ENCODE data around the gene SRC.

Gene SRC

GRCh38 chr20:37366743-37367142, 20.8 kb downstream of the SRC start:
- no peak for TF ChIP-seq POLR2AphosphoS5 (IDR thresholded peaks at IDR 0.05; ENCODE audit: low read depth, low read length)
- TF ChIP-seq FOXP2 (optimal IDR thresholded peaks at IDR 0.05; ENCODE audit: borderline replicate concordance, extremely low read depth, extremely low read length, insufficient read depth) = no peak
- no peak for TF ChIP-seq REST (IDR thresholded peaks at IDR 0.05; ENCODE audit: insufficient read depth in 1 of 2, low read depth in 2 of 2, low read length in 2 of 2)
- no peak for TF ChIP-seq SIN3A (IDR thresholded peaks at IDR 0.05; ENCODE audit: borderline replicate concordance, insufficient read depth, low read length)
- TF ChIP-seq TAF1 (IDR thresholded peaks at IDR 0.05; ENCODE audit: borderline replicate concordance, insufficient read depth, low read length) = no peak

DNA sequence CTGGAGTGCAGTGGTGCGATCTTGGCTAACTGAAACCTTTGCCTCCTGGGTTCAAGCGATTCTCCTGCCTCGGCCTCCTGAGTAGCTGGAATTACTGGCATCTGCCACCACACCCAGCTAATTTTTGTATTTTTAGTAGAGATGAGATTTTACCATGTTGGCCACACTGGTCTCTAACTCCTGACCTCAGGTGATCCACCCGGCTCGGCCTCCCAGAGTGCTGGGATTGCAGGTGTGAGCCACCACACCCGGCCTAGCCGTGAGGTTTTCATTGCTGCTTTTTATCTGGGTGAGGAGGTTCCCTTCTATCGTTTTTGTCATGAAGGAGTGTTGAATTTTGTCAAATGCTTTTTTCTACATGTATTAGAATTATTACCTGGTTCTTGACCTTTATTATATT, 23.9 kb downstream of the SRC start:
- TF ChIP-seq TAF1 (IDR thresholded peaks at IDR 0.05; ENCODE audit: borderline replicate concordance, insufficient read depth, low read length) = no peak
- TF ChIP-seq FOXP2 (optimal IDR thresholded peaks at IDR 0.05; ENCODE audit: borderline replicate concordance, extremely low read depth, extremely low read length, insufficient read depth) = no peak
- no peak for TF ChIP-seq REST (IDR thresholded peaks at IDR 0.05; ENCODE audit: insufficient read depth in 1 of 2, low read depth in 2 of 2, low read length in 2 of 2)
- no peak for TF ChIP-seq SIN3A (IDR thresholded peaks at IDR 0.05; ENCODE audit: borderline replicate concordance, insufficient read depth, low read length)
- TF ChIP-seq POLR2AphosphoS5 (IDR thresholded peaks at IDR 0.05; ENCODE audit: low read depth, low read length) = no peak

DNA sequence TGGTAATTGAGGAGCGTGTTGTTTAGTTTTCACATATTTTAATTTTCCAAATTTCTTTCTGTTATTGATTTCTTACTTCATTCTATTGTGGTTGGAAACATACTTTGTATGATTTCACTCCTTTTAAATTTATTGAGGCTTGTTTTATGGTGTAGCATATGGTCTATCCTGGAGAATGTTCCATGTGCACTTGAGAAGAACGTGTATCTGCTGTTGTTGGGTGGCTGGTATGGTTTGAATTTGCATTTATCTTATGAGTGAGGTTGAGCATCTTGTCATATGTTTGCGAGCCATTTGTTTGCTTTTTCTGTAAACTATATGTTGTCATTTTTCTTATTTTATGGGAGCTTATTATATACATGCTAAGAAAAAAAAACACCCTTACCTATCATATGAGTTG, 26.5 kb downstream of the SRC start:
- TF ChIP-seq REST (IDR thresholded peaks at IDR 0.05; ENCODE audit: insufficient read depth in 1 of 2, low read depth in 2 of 2, low read length in 2 of 2) (no peak), POLR2AphosphoS5 (IDR thresholded peaks at IDR 0.05; ENCODE audit: low read depth, low read length) (no peak), FOXP2 (optimal IDR thresholded peaks at IDR 0.05; ENCODE audit: borderline replicate concordance, extremely low read depth, extremely low read length, insufficient read depth) (no peak)

- TF ChIP-seq TAF1 (IDR thresholded peaks at IDR 0.05; ENCODE audit: borderline replicate concordance, insufficient read depth, low read length) (no peak), FOXP2 (optimal IDR thresholded peaks at IDR 0.05; ENCODE audit: borderline replicate concordance, extremely low read depth, extremely low read length, insufficient read depth) (no peak), SIN3A (IDR thresholded peaks at IDR 0.05; ENCODE audit: borderline replicate concordance, insufficient read depth, low read length) (no peak), REST (IDR thresholded peaks at IDR 0.05; ENCODE audit: insufficient read depth in 1 of 2, low read depth in 2 of 2, low read length in 2 of 2) (no peak), POLR2AphosphoS5 (IDR thresholded peaks at IDR 0.05; ENCODE audit: low read depth, low read length) (no peak)
These were observed 27.2 kb downstream of the SRC start for GRCh38 chr20:37373020-37373598.

DNA sequence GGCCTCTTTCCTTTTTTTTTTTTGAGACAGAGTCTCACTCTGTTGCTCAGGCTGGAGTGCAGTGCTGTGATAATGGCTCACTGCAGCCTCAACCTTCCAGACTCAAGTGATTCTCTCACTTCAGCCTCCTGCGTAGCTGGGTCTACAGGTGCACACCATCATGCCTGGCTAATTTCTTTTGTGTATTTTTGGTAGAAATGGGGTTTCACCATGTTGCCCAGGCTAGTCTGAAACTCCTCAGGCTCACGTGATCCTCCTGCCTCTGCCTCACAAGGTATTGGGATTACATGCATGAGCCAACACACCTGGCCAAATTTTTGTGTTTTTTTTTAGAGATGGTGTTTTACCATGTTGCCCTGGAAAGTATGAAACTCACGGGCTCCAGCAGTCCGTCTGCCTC, 29.3 kb downstream of the SRC start:
- TF ChIP-seq REST (IDR thresholded peaks at IDR 0.05; ENCODE audit: insufficient read depth in 1 of 2, low read depth in 2 of 2, low read length in 2 of 2) (no peak), POLR2AphosphoS5 (IDR thresholded peaks at IDR 0.05; ENCODE audit: low read depth, low read length) (no peak), FOXP2 (optimal IDR thresholded peaks at IDR 0.05; ENCODE audit: borderline replicate concordance, extremely low read depth, extremely low read length, insufficient read depth) (no peak), TAF1 (IDR thresholded peaks at IDR 0.05; ENCODE audit: borderline replicate concordance, insufficient read depth, low read length) (no peak), SIN3A (IDR thresholded peaks at IDR 0.05; ENCODE audit: borderline replicate concordance, insufficient read depth, low read length) (no peak)
